ENCODE results near the gene ALS2.

Gene ALS2

DNA sequence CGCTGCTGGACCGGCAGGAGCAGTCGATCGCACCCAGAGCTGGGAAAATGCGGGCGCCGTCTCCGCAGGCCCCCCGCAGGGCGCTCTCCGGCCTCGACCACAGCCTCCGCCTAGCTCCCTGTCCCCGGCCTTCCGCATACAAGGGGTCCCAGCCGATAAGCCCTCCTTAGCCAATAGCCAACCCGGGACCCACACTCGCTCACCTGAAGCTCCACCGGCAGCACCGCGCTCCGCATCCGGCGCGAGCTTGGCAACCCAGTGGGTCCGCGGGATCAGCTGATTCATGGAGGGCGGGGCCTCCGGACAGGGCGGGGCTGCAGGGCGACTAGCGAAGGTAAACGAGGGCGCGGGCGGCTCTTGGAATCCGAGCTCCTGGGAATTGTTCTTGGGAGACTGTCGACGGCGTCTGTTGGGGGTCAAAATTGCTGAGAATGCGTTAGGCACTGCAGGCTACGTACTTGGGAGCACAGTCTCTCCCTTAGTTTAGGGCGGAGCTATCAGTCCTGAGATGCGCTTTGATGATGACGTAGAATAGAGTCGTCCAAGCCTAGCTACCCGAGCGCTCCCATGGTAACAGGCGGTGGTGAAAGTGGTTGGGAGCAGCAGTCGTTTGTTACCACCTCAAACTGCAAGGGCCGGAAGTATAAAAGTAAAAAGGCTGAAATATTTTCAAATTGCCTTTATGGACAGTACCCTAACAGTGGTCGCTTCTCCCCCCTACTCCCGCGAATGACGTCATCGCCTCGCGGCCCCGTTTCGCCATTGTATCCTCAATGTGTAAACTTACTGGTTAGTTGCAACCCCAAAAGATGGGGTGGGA lies at the start of gene ALS2:
Gene ALS2, minus strand, starts transcription at position 260 of the 820 bp plus-strand sequence. CDS start 12,048 bp downstream, outside the sequence.
- TF ChIP-seq ZFX (IDR thresholded peaks at IDR 0.05): no peak
- TF ChIP-seq, protein P1, sequence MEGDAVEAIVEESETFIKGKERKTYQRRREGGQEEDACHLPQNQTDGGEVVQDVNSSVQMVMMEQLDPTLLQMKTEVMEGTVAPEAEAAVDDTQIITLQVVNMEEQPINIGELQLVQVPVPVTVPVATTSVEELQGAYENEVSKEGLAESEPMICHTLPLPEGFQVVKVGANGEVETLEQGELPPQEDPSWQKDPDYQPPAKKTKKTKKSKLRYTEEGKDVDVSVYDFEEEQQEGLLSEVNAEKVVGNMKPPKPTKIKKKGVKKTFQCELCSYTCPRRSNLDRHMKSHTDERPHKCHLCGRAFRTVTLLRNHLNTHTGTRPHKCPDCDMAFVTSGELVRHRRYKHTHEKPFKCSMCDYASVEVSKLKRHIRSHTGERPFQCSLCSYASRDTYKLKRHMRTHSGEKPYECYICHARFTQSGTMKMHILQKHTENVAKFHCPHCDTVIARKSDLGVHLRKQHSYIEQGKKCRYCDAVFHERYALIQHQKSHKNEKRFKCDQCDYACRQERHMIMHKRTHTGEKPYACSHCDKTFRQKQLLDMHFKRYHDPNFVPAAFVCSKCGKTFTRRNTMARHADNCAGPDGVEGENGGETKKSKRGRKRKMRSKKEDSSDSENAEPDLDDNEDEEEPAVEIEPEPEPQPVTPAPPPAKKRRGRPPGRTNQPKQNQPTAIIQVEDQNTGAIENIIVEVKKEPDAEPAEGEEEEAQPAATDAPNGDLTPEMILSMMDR (conservative IDR thresholded peaks at IDR 0.05): no peak
- H3K27ac ChIP-seq: peak within 1 kb of the TSS; percentile 79

DNA sequence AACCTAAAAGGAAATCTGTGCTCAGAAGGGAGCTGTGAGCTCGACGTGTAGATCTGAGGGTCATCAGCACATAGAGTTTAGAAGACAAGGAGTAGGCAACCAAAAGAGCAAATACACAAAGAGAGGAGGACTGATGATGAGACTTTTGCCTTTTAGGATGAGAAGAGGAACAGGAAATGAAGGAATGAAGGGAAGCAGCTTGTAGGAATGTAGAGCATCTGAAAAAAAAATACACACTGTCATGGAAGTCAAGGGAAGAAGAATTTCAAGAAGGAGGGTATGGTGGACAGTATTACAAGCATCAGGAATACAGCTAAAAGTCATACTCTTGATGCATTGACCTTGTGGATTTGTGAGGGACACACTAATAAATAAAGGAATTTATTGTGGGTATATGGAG lies 47.5 kb upstream of the ALS2 start:
- no peak overlapping the region for H3K27ac ChIP-seq
- TF ChIP-seq ZFX (IDR thresholded peaks at IDR 0.05): no peak

DNA sequence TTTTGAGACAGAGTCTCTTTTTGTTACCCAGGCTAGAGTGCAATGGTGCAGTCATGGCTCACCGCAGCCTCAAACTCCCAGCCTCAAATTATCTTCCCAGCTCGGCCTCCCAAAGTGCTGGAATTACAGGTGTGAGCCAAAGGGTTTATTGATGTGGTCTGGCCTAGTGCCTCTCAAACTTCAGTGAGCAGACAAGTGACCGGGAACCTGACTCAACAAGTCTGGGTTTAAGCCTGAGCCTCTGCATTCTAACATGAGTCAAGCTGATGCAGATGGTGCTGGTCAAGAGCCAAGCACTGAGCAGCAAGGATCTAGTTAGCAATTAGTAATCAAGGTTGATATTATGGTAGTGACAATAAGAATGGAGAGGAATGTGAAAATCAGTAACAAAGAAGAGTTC lies 46.9 kb upstream of the ALS2 start:
- H3K27ac ChIP-seq: no peak overlapping the region
- TF ChIP-seq, protein P1 (conservative IDR thresholded peaks at IDR 0.05): no peak
- no peak for TF ChIP-seq ZFX (IDR thresholded peaks at IDR 0.05)

DNA sequence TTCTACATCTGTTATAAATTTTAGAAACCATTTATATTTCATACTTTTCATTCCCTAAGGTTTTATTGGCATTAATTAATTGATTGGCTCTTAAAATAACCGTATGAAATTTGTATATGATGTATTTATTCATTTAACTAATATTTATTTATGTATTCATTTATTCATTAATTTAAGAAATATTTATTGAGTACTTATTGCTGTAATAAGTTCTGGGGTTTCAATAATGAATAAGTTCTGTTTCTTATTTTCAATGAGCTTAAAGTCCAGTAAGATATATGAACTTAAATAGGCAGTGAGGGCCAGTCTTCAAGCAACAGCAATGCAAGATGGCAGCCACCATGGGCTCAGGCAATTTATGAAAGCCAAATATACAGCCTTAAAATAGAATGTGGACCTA lies 43.5 kb upstream of the ALS2 start:
- no peak overlapping the region for H3K27ac ChIP-seq
- TF ChIP-seq, protein P1 (conservative IDR thresholded peaks at IDR 0.05): no peak
- no peak for TF ChIP-seq ZFX (IDR thresholded peaks at IDR 0.05)

DNA sequence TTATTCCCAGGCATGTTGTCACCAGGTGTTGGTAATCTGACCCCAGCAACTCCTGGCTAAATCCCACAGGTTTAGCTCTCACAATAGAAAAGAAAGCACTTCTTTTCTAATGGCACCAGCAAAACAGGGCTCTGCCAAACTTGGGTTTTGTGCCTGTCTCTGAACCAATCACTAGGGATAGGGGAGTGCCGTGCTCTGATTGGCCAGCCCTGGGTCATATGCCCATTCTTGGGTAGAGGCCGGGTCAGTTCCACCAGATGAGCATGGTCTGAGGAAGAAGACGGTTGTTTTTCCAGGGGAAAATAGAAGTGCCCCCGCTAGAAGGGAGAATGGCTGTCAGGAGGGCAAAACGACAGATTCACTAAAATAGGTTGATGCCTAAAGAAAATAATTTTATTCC lies 40.3 kb upstream of the ALS2 start:
- no peak overlapping the region for H3K27ac ChIP-seq
- TF ChIP-seq ZFX (IDR thresholded peaks at IDR 0.05): no peak
- TF ChIP-seq, protein P1 (conservative IDR thresholded peaks at IDR 0.05): no peak

DNA sequence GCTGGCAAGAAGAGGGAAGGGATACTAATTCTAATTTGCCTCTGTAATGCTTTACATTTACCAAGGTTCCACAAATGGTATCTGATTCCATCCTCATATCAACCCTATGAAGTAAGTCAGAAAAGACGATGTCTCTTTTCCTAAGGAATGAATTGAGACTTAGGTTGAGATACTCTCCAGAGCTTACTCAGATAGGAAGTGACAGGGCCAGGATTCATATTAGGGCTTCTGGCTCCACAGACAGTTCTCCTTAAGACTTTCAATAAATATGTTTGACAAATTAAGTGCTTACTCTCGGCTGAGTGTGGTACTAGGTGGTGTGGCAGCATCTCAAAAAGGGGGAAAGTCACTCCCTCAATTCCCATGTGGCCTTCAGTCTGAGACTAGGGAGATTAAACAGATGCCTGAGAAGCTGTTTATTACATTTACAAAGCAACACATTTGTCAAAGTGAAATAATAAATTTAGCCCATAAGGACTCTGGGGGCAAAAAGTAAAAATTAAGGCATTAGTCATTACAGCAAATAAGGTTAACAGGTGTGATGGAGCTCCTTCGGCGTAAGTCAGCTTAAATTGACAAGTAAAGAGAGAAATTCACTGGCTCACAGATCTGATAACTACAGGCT lies 39.8 kb upstream of the ALS2 start:
- H3K27ac ChIP-seq: no peak overlapping the region
- TF ChIP-seq, protein P1 (conservative IDR thresholded peaks at IDR 0.05): no peak
- no peak for TF ChIP-seq ZFX (IDR thresholded peaks at IDR 0.05)

DNA sequence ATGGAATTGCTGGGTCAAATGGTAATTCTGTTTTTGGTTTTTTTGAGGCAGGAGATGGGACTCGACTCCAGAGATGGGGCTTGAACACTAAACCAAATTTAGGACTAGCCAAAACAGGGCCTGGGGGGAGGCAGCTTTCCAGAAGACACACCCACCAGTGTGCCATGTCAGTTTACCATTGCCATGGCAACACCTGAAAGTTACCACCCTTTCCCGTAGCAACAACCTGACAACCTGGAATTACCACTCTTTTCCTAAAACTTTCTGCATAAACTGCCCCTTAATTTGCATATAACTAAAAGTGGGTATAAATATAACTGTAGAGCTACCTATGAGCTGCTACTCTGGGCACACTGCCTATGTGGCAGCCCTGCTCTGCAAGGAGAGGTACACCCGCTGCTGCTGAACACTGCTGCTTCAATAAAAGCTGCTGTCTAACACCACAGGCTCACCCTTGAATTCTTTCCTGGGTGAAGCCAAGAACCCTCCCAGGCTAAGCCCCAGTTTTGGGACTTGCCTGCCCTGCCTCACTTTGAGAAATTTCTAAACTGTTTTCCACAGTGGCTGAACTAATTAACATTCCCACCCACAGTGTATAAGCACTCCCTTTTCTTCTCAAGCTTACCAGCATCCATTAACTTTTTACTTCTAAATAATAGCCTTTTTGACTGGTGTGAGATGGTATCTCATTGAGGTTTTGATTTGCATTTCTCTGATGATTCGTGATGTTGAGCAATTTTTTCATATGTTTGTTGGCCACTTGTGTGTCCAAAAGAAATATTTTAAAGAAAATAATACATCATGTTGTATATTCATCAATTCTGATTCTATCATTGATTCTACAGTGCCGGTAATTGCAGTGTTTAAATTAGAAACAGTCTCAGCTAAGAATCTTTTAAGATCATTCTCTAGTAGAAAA lies 36.2 kb upstream of the ALS2 start:
- no peak overlapping the region for H3K27ac ChIP-seq
- no peak for TF ChIP-seq ZFX (IDR thresholded peaks at IDR 0.05)
- TF ChIP-seq, protein P1 (conservative IDR thresholded peaks at IDR 0.05): no peak

Data from C4-2B (cell line).